Pancreas (tissue), 10 donors: ENCODE measurements around the gene ITIH1. TPM values are rescaled to one million over a fixed set of nuclear protein-coding genes. Genes with fewer than 3 reads are reported as not detected.
"Not testable (repeated sequence)": the region's sequence is repeated elsewhere in the genome, so short reads cannot be mapped to it uniquely, and the experiment has no call there.

ENCODE experiments used
- ATAC-seq, 4 donors: fragments of 200-7000 bp; cut with Tn5 transposase; one replicate each; pipeline versions ENCODE4 v1.8.0 to v1.9.1; 2020; ENCODE audit warnings: mild to moderate bottlenecking in 4 of 4, moderate library complexity in 4 of 4
- DNase-seq, 6 donors: peaks; one replicate each; pipeline ENCODE4 v3.0.0-alpha.2; 2020
- FAIRE-seq: peaks from 2 replicates; lab custom pipeline; 2012; peaks lifted over from hg19 to GRCh38; lab: Jason Lieb, UNC
- H3K27ac ChIP-seq, 4 donors: fragments of 200-600 bp; sonication (generic); 1 replicate in 3 of 4; 2 replicates in 1 of 4; pipeline versions ENCODE4 v1.5.0 to v1.8.0; 2020
- H3K27me3 ChIP-seq, 4 donors: fragments of 200-600 bp; one replicate each; pipeline ENCODE4 v1.8.0; 2021
- H3K36me3 ChIP-seq, 3 donors: fragments of 200-600 bp; sonication (generic) in 1 of 3; one replicate each; pipeline versions ENCODE4 v1.5.0 to v1.8.0; 2020 to 2021
- H3K4me1 ChIP-seq, 3 donors: fragments of 200-600 bp; one replicate each; pipeline ENCODE4 v1.8.0; 2021
- H3K4me3 ChIP-seq, 4 donors: fragments of 200-600 bp; sonication (generic) in 2 of 4; one replicate each; pipeline versions ENCODE4 v1.5.0 to v1.8.0; 2020 to 2021
- H3K9me3 ChIP-seq, 4 donors: fragments of 200-600 bp; one replicate each; pipeline ENCODE4 v1.8.0; 2021
- WGBS, 2 donors: extraction: QIAGEN DNeasy Blood & Tissue Kit; methylation state at CpG; one replicate each; pipeline ENCODE4 v1.1.7; 2013; 5-methylcytosine and 5-hydroxymethylcytosine counted together
- intact Hi-C, 3 donors: fragments of 100-400 bp; cut with DNase I; formaldehyde crosslinking; loops; one replicate each; pipeline versions ENCODE4 v1.11.1 to v1.14.2; 2022
- polyA plus RNA-seq, 2 donors: library from polyadenylated mRNA; stranded (reverse); fragments of 200-250 nt; gene quantifications; one replicate each; pipeline ENCODE4 v1.2.3, GENCODE V29; 2013
- total RNA-seq, 6 donors: library from RNA; stranded (reverse); fragmentation: NEBNext Ultra II Directional in 4 of 6; extraction: Animal tissue kit (Norgen Biotek cat#: 25700) in 4 of 6; gene quantifications; one replicate each; pipeline versions ENCODE4 v1.2.1 to v1.2.4, GENCODE V29; 2021 to 2023
- TF ChIP-seq, protein P1 (sequence below), 4 donors: fragments of 200-600 bp; sonication (generic) in 3 of 4; IDR thresholded peaks; one replicate each; pipeline versions ENCODE4 v1.5.0 to v1.8.0; 2021; ENCODE audit warnings: antibody characterized with exemption in 4 of 4
- donor health status: healthy with polysubstance abuse.
- donor health status: DM: no; HTN: no; CAD: no; lungs with moderate emphysema.
- donor health status: DM: no; HTN: no; CAD: no.
- donor health status: control.
- donor health status: control.
- donor health status: Bipolar disorder and iron deficiency.
- donor health status: DM: yes; HTN: yes; CAD: no.
- donor health status: DM: no; HTN: no; CAD: no.
- donor health status: DM: no; HTN: no; CAD: no.
- donor health status: DM: yes; HTN: yes; CAD: no.

The ITIH1 gene
- total and polyA plus RNA-seq, 8 donors: 0.32 to 1.9 (median 0.51) TPM; not detected in 1

DNA sequence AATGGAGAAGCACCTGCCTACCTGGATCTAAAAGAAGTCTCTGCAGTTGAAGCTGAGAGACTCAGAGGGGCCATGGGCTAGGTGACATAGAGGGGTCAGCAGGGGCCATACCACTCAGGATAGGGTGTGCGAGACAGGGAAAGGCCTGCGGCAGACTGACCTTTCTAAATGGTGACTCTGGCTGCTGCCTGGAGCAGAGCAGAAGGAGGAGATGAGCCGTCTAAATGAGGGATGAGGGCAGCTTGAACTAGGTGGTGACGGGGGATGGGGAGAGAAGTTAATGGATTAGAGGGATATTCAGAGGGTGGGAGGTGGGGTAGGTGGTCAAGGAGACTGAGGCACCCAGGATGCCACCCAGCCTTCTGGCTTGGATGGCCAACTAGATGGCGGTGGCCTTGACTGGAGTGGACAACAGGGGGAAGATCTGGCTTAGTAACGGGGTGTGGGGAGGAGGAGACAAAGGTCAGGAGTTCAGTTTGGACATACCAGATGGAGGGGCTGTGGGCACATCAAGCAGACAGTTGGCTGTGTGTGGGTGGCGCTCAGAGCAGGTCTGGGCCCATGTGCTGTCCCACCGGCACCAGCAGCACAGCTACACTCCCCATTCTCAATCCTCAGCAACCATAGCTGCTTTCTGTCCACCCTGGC, 3.2 kb upstream of the ITIH1 start:
- Histone ChIP-seq H3K27ac (no peak overlapping the region), H3K9me3 (no peaks in the 10 kb centered on the region), H3K4me1 (peaks cover 7 to 10% (median 7%) of the 10 kb centered on the region in 3 donors), H3K4me3 (no peak overlapping the region), H3K27me3 (no peaks in the 10 kb centered on the region), H3K36me3 (no peaks in the 10 kb centered on the region)
- DNase-seq (peak in 2 of 6 donors; percentile 22 to 30), ATAC-seq (no peak), FAIRE-seq (no peak)
- 69 to 77% methylated on average over 8 of the region's 8 CpGs for WGBS, 2 donors
- TF ChIP-seq, protein P1, sequence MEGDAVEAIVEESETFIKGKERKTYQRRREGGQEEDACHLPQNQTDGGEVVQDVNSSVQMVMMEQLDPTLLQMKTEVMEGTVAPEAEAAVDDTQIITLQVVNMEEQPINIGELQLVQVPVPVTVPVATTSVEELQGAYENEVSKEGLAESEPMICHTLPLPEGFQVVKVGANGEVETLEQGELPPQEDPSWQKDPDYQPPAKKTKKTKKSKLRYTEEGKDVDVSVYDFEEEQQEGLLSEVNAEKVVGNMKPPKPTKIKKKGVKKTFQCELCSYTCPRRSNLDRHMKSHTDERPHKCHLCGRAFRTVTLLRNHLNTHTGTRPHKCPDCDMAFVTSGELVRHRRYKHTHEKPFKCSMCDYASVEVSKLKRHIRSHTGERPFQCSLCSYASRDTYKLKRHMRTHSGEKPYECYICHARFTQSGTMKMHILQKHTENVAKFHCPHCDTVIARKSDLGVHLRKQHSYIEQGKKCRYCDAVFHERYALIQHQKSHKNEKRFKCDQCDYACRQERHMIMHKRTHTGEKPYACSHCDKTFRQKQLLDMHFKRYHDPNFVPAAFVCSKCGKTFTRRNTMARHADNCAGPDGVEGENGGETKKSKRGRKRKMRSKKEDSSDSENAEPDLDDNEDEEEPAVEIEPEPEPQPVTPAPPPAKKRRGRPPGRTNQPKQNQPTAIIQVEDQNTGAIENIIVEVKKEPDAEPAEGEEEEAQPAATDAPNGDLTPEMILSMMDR (IDR thresholded peaks at IDR 0.05): no peak
- intact Hi-C loops: no loop called here

DNA sequence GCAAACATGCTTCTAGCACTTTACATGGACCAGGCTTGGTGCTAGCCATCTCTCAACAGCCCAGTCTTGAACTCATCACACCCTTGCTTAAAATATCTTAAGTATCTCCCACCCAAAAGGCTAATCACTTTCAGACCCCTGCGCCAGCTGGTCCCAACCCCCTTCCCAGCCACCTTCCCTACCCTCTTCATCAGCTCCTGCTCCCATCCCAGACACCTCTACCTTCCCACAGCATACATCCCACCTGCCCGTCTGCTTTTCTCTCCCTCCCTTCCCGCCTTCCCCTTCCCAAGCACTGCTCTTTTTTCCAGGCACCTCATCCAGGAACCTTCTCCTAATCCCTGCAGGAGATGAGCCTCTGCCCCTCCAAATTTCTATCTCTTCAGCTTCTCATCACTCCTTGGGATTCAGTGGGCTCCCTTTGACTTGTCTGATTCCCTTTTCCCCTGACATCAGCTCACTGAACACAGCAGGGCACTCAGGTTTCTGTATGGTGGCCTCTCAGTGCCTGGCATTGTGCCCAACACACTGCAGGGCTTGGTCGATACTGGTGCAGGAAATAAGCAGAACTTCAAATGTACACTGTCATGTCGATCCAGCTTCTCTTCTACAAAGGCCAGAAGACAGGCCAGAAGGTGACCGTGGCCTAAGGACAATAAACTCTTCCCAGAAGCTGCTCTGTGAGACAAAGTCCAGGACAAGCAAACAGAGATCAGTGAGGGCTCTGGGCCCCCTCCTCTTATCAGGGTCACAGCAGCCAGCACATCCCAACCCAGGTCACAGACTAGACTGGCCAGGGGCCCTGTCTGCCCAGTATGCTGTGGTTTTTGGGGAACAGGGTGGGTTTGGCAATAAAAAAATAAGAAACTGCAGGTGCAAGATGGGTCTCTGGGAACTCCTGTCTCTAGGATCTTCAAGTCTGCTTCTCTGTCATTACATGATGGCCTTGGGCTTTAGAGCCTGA, 2.2 kb upstream of the ITIH1 start:
- H3K4me1 ChIP-seq: peaks cover 0 to under 1% (median 0%) of the 10 kb centered on the region in 3 donors
- peak overlapping the region in 2 of 4 donors; percentile 51 to 55 for H3K27ac ChIP-seq
- no peaks in the 10 kb centered on the region for H3K9me3 ChIP-seq
- H3K4me3 ChIP-seq: no peak overlapping the region
- 26 to 28% methylated on average over 6 of the region's 6 CpGs for WGBS, 2 donors
- no peaks in the 10 kb centered on the region for H3K36me3 ChIP-seq
- intact Hi-C loops: no loop called here
- no peaks in the 10 kb centered on the region for H3K27me3 ChIP-seq
- TF ChIP-seq, protein P1 (IDR thresholded peaks at IDR 0.05): no peak
- ATAC-seq: peak in 1 of 4 donors; percentile 11
- no peak for FAIRE-seq
- peak in 5 of 6 donors; percentile 18 to 72 (median 59) for DNase-seq

DNA sequence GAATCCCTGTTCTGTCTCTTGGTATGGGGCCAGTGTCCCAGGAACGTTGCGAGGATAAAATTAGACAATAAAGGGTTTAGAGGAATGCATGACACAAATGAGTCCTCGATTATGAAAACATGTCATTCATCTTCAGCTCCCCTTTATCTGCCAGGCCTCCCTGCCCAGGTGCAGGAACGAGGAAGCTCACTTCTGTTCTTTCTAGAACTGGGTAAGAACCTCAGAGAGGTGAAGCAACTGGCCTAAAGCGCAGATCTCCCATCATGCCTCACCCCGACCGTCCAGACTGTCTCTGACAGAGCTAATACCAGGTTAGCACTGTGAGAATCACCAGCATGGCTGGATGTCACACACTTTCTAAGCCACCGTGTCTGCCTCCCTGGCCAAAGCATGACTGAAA, 1.5 kb upstream of the ITIH1 start:
- Histone ChIP-seq H3K27ac (peak overlapping the region in 2 of 4 donors; percentile 51 to 55), H3K36me3 (no peaks in the 10 kb centered on the region), H3K27me3 (no peaks in the 10 kb centered on the region), H3K9me3 (no peaks in the 10 kb centered on the region), H3K4me3 (no peak overlapping the region), H3K4me1 (no peaks in the 10 kb centered on the region)
- TF ChIP-seq, protein P1 (IDR thresholded peaks at IDR 0.05): no peak
- peak in 2 of 6 donors; percentile 10 to 27 for DNase-seq
- 54 to 55% methylated on average over 8 of the region's 8 CpGs for WGBS, 2 donors
- ATAC-seq: no peak
- FAIRE-seq: no peak
- intact Hi-C loops: no loop called here

DNA sequence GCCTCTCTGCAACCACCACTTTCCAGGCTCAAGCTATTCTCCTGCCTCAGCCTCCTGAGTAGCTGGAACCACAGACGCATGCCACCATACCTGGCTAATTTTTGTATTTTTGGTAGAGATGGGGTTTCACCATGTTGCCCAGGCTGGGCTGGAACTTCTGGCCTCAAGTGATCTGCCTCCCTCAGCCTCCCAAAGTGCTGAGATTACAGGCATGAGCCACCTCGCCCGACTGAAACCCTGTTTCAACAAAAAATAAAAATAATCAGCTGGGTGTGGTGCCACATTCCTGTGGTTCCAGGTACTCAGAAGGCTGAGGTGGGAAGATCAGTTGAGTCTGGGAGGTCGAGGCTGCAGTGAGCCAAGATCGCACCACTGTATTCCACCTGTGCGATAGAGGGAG, 913 bp upstream of the ITIH1 start:
- peak overlapping the region in 1 of 4 donors; percentile 51 for H3K27ac ChIP-seq
- H3K9me3 ChIP-seq, H3K27me3 ChIP-seq, H3K36me3 ChIP-seq, ATAC-seq, intact Hi-C loops, FAIRE-seq, H3K4me1 ChIP-seq, H3K4me3 ChIP-seq: not testable (repeated sequence)
- peak in 1 of 6 donors; percentile 18 for DNase-seq
- 66 to 75% methylated on average over 6 of the region's 6 CpGs for WGBS, 2 donors

DNA sequence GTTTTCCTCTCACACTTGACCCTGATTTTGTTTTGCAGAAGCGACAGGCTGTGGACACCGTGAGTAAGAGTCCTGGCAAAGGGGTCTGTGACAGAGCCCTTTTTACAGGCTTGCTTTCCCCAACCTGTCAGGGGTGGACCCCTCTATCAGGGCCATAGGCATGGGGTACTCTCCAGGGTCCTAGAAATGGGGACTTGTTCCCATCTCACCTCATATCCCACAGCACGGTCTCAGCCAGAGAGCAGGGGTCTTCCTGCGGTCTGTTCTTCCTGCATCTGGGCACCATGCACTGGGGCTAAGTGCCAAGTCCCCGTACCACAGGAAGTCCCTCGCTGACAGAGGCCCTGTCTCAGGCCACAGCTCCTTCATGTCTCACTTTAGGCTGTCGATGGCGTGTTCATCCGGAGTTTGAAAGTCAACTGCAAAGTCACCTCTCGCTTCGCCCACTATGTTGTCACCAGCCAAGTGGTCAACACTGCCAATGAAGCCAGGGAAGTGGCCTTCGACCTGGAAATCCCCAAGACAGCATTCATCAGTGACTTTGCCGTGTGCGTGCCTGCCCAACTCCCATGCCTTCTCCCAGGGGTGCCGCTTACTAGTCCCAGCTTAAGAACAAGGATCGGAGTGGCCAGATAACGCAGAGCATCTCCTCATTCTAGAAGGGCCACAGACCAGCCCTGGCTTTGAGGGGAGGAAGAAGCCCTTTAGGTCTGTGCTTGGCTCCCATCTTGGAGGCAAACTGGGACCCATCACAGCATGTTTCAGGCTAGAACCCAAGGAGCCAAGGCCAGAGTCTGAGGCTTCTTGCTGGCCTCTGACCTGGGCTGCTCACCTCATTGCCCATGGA, 783 bp downstream of the ITIH1 start:
- TF ChIP-seq, protein P1 (IDR thresholded peaks at IDR 0.05): no peak
- 82 to 91% methylated on average over 17 of the region's 17 CpGs for WGBS, 2 donors
- FAIRE-seq: no peak

More for the DNA sequence above, 783 bp downstream of the ITIH1 start:
- ATAC-seq (no peak), DNase-seq (peak in 3 of 6 donors; percentile 5 to 44 (median 15))
- Histone ChIP-seq H3K4me1 (no peaks in the 10 kb centered on the region), H3K36me3 (no peaks in the 10 kb centered on the region), H3K27me3 (no peaks in the 10 kb centered on the region), H3K27ac (no peak overlapping the region), H3K4me3 (no peak overlapping the region), H3K9me3 (no peaks in the 10 kb centered on the region)
- intact Hi-C loops: no loop called here
